Breast epithelium (tissue), 4 donors: ENCODE data around the gene CHRNE. TPM values are rescaled to one million over a fixed set of nuclear protein-coding genes. Genes with fewer than 3 reads are reported as not detected.

ENCODE experiments used
- DNase-seq, 2 donors: peaks; one replicate each; pipeline ENCODE4 v3.0.0-alpha.2; 2019; ENCODE audit warnings: low spot score in 2 of 2
- H3K27ac ChIP-seq, 2 donors: fragments of 200-600 bp; sonication (generic) in 1 of 2; one replicate each; pipeline ENCODE4 v1.5.1; 2016 to 2019; ENCODE audit warnings: mild to moderate bottlenecking in 1 of 2
- H3K27me3 ChIP-seq, 2 donors: fragments of 200-600 bp; sonication (generic) in 1 of 2; one replicate each; pipeline versions ENCODE4 v1.5.1 to v1.6.0; 2017 to 2019; ENCODE audit warnings: control low read depth in 1 of 2, mild to moderate bottlenecking in 1 of 2
- H3K36me3 ChIP-seq: fragments of 200-600 bp; one replicate; pipeline ENCODE4 v1.5.1; 2019
- H3K4me1 ChIP-seq, 2 donors: fragments of 200-600 bp; sonication (generic); one replicate each; pipeline ENCODE4 v1.5.1; 2016 to 2019; ENCODE audit warnings: control low read depth in 1 of 2
- H3K4me3 ChIP-seq, 3 donors: fragments of 200-600 bp; sonication (generic); 1 replicate in 2 of 3; 2 replicates in 1 of 3; pipeline ENCODE4 v1.5.1; 2016 to 2019; ENCODE audit warnings: mild to moderate bottlenecking in 3 of 3, moderate library complexity in 2 of 3
- H3K9me3 ChIP-seq, 2 donors: fragments of 200-600 bp; sonication (generic) in 1 of 2; one replicate each; pipeline ENCODE4 v1.5.1; 2016 to 2019; ENCODE audit warnings: control low read depth in 1 of 2
- CTCF ChIP-seq, 3 donors: fragments of 450-650 bp; IDR thresholded peaks; one replicate each; pipeline ENCODE4 v1.5.1; 2016 to 2017; ENCODE audit warnings: antibody characterized with exemption in 3 of 3, mild to moderate bottlenecking in 3 of 3, moderate library complexity in 3 of 3
- POLR2A ChIP-seq: fragments of 450-650 bp; IDR thresholded peaks from one replicate; pipeline ENCODE4 v1.6.1; 2016; ENCODE audit warnings: antibody characterized with exemption, mild to moderate bottlenecking, moderate library complexity
- POLR2AphosphoS5 ChIP-seq, 3 donors: sonication (generic); formaldehyde crosslinking; IDR thresholded peaks; one replicate each; pipeline ENCODE4 v1.6.1; 2017; ENCODE audit warnings: antibody characterized with exemption in 3 of 3
- intact Hi-C: fragments of 100-400 bp; cut with DNase I; formaldehyde crosslinking; loops from one replicate; pipeline ENCODE4 v1.15.1; 2023; ENCODE audit warnings: low total_unique reads
- total RNA-seq, 3 donors: library from RNA; depleted of rRNA; stranded (reverse); fragments of >200 nt; gene quantifications; one replicate each; pipeline ENCODE4 v1.1.0, GENCODE V29; 2016

The CHRNE gene
- total RNA-seq, 3 donors from 2014 or later, result 0.16 to 2.0 (median 0.73) TPM

DNA sequence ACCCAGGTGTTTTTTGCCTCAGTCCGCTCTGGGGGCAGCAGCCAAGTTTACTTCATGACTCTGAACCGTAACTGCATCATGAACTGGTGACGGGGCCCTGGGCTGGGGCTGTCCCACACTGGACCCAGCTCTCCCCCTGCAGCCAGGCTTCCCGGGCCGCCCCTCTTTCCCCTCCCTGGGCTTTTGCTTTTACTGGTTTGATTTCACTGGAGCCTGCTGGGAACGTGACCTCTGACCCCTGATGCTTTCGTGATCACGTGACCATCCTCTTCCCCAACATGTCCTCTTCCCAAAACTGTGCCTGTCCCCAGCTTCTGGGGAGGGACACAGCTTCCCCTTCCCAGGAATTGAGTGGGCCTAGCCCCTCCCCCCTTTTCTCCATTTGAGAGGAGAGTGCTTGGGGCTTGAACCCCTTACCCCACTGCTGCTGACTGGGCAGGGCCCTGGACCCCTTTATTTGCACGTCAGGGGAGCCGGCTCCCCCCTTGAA lies 5.7 kb downstream of the CHRNE start:
- H3K4me3 ChIP-seq, result no peak overlapping the region
- no peak for DNase-seq
- no peaks in the 10 kb centered on the region for H3K27me3 ChIP-seq
- H3K27ac ChIP-seq, result no peak overlapping the region
- intact Hi-C loops, result no loop called here
- TF ChIP-seq CTCF (IDR thresholded peaks at IDR 0.05) (no peak), POLR2A (no peak), POLR2AphosphoS5 (IDR thresholded peaks at IDR 0.05) (no peak)
- no peaks in the 10 kb centered on the region for H3K9me3 ChIP-seq
- no peaks in the 10 kb centered on the region for H3K4me1 ChIP-seq
- peaks cover 6% of the 10 kb centered on the region for H3K36me3 ChIP-seq

DNA sequence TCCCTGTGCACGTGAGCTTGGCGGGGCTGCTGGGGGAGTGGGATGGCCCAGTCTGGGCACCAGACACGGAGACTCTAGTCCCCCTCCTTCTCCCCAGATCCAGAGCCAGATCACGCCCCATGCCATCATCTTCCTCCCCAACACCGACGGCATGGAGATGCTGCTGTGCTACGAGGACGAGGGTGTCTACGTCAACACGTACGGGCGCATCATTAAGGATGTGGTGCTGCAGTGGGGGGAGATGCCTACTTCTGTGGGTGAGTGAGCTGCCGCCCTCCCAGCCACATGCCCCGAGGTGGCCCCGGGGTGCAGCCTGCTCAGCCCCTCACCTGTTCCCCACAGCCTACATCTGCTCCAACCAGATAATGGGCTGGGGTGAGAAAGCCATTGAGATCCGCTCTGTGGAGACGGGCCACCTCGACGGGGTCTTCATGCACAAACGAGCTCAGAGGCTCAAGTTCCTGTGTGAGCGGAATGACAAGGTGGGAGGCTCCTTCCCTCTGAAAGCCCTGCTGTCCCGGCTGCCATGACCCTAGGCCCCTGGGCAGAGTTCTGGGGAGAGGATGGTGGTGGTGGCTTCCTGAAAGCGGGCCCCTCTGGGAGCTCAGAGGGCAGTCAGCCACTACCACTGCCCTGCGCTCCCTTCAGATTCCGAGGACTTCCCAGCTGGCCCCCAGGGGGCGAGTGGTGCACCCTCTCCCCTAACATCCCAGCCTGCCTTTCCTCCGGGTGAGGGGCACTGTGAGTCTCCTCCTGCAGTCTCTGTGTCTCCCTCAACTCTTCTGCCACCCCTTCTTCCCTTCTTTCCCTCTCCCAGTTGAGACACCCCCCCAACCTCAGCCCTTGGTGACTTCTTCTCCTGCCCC lies 6.3 kb downstream of the CHRNE start:
- H3K36me3 ChIP-seq, result peaks cover 6% of the 10 kb centered on the region
- H3K4me3 ChIP-seq, result no peak overlapping the region
- H3K9me3 ChIP-seq, result no peaks in the 10 kb centered on the region
- no peaks in the 10 kb centered on the region for H3K27me3 ChIP-seq
- peak overlapping the region in 1 of 2 donors; percentile 1 for H3K27ac ChIP-seq
- intact Hi-C loops, result no loop called here
- no peak for DNase-seq
- TF ChIP-seq POLR2A, result no peak
- TF ChIP-seq CTCF (IDR thresholded peaks at IDR 0.05), result no peak
- TF ChIP-seq POLR2AphosphoS5 (IDR thresholded peaks at IDR 0.05), result no peak
- H3K4me1 ChIP-seq, result no peaks in the 10 kb centered on the region

GRCh38 chr17:4895657-4896331 lies 7.1 kb downstream of the CHRNE start:
- TF ChIP-seq CTCF (IDR thresholded peaks at IDR 0.05), result no peak
- TF ChIP-seq POLR2A, result no peak
- TF ChIP-seq POLR2AphosphoS5 (IDR thresholded peaks at IDR 0.05), result no peak
- intact Hi-C loops, result no loop called here
- H3K4me3 ChIP-seq, result no peak overlapping the region
- no peaks in the 10 kb centered on the region for H3K4me1 ChIP-seq
- no peak overlapping the region for H3K27ac ChIP-seq
- H3K27me3 ChIP-seq, result no peaks in the 10 kb centered on the region
- no peaks in the 10 kb centered on the region for H3K9me3 ChIP-seq
- no peak for DNase-seq
- peaks cover 10% of the 10 kb centered on the region for H3K36me3 ChIP-seq

GRCh38 chr17:4895121-4895520 lies 7.8 kb downstream of the CHRNE start:
- no peak for DNase-seq
- Histone ChIP-seq H3K36me3 (peaks cover 15% of the 10 kb centered on the region), H3K27ac (no peak overlapping the region), H3K27me3 (no peaks in the 10 kb centered on the region), H3K9me3 (no peaks in the 10 kb centered on the region), H3K4me1 (no peaks in the 10 kb centered on the region), H3K4me3 (no peak overlapping the region)
- TF ChIP-seq POLR2AphosphoS5 (IDR thresholded peaks at IDR 0.05), result no peak
- intact Hi-C loops, result no loop called here

DNA sequence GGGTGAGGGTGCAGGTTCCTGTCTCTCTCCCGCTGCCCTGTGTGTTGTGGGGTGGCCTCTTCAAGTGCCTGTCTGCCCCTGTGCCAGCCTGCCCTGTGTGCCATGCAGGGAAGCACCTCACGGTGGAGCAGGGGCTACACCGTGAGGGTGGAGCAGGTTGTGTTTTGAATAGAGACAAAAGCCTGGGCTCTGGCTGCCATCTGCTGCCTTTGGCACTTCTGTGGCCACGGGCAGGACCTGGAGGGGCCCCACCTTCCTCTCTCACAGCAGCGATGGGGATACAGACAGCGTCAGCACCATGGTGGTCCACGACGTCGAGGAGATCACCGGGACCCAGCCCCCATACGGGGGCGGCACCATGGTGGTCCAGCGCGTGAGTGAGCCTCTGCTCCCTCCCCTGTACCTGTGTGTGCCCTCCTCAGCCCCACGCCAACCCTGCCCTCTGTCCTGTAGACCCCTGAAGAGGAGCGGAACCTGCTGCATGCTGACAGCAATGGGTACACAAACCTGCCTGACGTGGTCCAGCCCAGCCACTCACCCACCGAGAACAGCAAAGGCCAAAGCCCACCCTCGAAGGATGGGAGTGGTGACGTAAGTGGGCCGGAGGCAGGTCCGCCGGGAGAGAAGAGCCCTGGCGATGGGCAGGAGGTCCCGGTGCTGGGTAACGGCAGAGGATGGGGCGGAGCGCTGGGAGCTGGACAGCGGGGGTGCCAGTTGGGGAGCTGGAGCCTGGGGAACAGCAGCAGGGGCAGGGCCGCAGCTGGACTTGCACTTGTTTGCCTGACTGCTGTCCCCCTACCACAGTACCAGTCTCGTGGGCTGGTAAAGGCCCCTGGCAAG lies 9.0 kb downstream of the CHRNE start:
- no peak for TF ChIP-seq CTCF (IDR thresholded peaks at IDR 0.05)
- no peak for TF ChIP-seq POLR2A
- Histone ChIP-seq H3K27ac (no peak overlapping the region), H3K36me3 (peaks cover 15% of the 10 kb centered on the region), H3K4me1 (no peaks in the 10 kb centered on the region), H3K9me3 (no peaks in the 10 kb centered on the region), H3K27me3 (no peaks in the 10 kb centered on the region), H3K4me3 (no peak overlapping the region)
- intact Hi-C loops, result loop anchor here (5.0 kb wide), 1 partner anchor 107 kb away; the partner anchor contains the start of genes GLTPD2 and VMO1
- no peak for DNase-seq
